Nephron (organoid): ENCODE results near the gene OGFOD3.
"Not testable (repeated sequence)": the region's sequence is repeated elsewhere in the genome, so short reads cannot be mapped to it uniquely, and the experiment has no call there.

Experiments used
- H3K27ac Mint-ChIP-seq, 3 experiments: 2 replicates each; pipeline ENCODE4 v1.8.0; 2020; ENCODE audit warnings: mixed read lengths in 3 of 3, mild to moderate bottlenecking in 2 of 3, moderate library complexity in 1 of 3
- H3K27me3 Mint-ChIP-seq: 2 replicates; pipeline ENCODE4 v1.8.0; 2021; ENCODE audit warnings: low read depth, mild to moderate bottlenecking, moderate library complexity, mixed read lengths
- H3K36me3 Mint-ChIP-seq: 2 replicates; pipeline ENCODE4 v1.8.0; 2020; ENCODE audit warnings: low read depth, mixed read lengths
- H3K4me1 Mint-ChIP-seq: 2 replicates; pipeline ENCODE4 v1.8.0; 2020; ENCODE audit warnings: mixed read lengths
- H3K4me3 Mint-ChIP-seq, 3 experiments: 2 replicates each; pipeline ENCODE4 v1.8.0; 2020; ENCODE audit warnings: mild to moderate bottlenecking in 3 of 3, mixed read lengths in 3 of 3, moderate library complexity in 2 of 3
- H3K9me3 Mint-ChIP-seq: 2 replicates; pipeline ENCODE4 v1.8.0; 2020; ENCODE audit warnings: mixed read lengths
- CTCF ChIP-seq, 3 experiments: fragments of 200-600 bp; sonication (generic); IDR thresholded peaks; one replicate each; pipeline ENCODE4 v1.5.0; 2021; ENCODE audit warnings: antibody characterized with exemption in 3 of 3; ENCODE audit not compliant: unreplicated experiment in 3 of 3

The OGFOD3 gene

GRCh38 chr17:82383411-82383810 is 35.0 kb downstream of the OGFOD3 start:
- H3K9me3 Mint-ChIP-seq: no peaks in the 10 kb centered on the region
- TF ChIP-seq CTCF (IDR thresholded peaks at IDR 0.05; ENCODE audit: unreplicated experiment in 3 of 3): no peak
- H3K4me3 Mint-ChIP-seq: peak overlapping the region in 1 of 3 experiments; percentile 61
- no peaks in the 10 kb centered on the region for H3K36me3 Mint-ChIP-seq
- peak overlapping the region in 2 of 3 experiments; percentile 80 to 82 for H3K27ac Mint-ChIP-seq
- peaks cover 38% of the 10 kb centered on the region for H3K4me1 Mint-ChIP-seq
- peaks cover 14% of the 10 kb centered on the region for H3K27me3 Mint-ChIP-seq

- Mint-ChIP-seq H3K4me1 (peaks cover 37% of the 10 kb centered on the region), H3K4me3 (no peak overlapping the region), H3K9me3 (no peaks in the 10 kb centered on the region), H3K27me3 (peaks cover 14% of the 10 kb centered on the region), H3K27ac (peak overlapping the region in 1 of 3 experiments; percentile 82), H3K36me3 (no peaks in the 10 kb centered on the region)
- TF ChIP-seq CTCF (IDR thresholded peaks at IDR 0.05; ENCODE audit: unreplicated experiment in 3 of 3): no peak
These were observed 35.5 kb downstream of the OGFOD3 start for GRCh38 chr17:82382933-82383255.

- not testable (repeated sequence) for H3K27ac Mint-ChIP-seq, H3K9me3 Mint-ChIP-seq, H3K4me3 Mint-ChIP-seq, H3K36me3 Mint-ChIP-seq
- peaks cover 14% of the 10 kb centered on the region for H3K27me3 Mint-ChIP-seq
- peaks cover 32% of the 10 kb centered on the region for H3K4me1 Mint-ChIP-seq
These were observed 36.0 kb downstream of the OGFOD3 start for GRCh38 chr17:82382220-82382932.

GRCh38 chr17:82381703-82382009 is 36.7 kb downstream of the OGFOD3 start:
- peak overlapping the region in 1 of 3 experiments; percentile 73 for H3K27ac Mint-ChIP-seq
- not testable (repeated sequence) for H3K36me3 Mint-ChIP-seq, H3K4me3 Mint-ChIP-seq, H3K9me3 Mint-ChIP-seq
- H3K4me1 Mint-ChIP-seq: peaks cover 29% of the 10 kb centered on the region
- H3K27me3 Mint-ChIP-seq: peaks cover 14% of the 10 kb centered on the region

- Mint-ChIP-seq H3K9me3 (no peaks in the 10 kb centered on the region), H3K27ac (peak overlapping the region in 2 of 3 experiments; percentile 72 to 73), H3K4me3 (peak overlapping the region in 1 of 3 experiments; percentile 17), H3K27me3 (peaks cover 14% of the 10 kb centered on the region), H3K4me1 (peaks cover 27% of the 10 kb centered on the region), H3K36me3 (no peaks in the 10 kb centered on the region)
- no peak for TF ChIP-seq CTCF (IDR thresholded peaks at IDR 0.05; ENCODE audit: unreplicated experiment in 3 of 3)
These were observed 37.3 kb downstream of the OGFOD3 start for GRCh38 chr17:82380860-82381702.

GRCh38 chr17:82378741-82379021 is 39.7 kb downstream of the OGFOD3 start:
- Mint-ChIP-seq H3K27ac (no peak overlapping the region), H3K27me3 (peaks cover 14% of the 10 kb centered on the region), H3K4me3 (no peak overlapping the region), H3K4me1 (peaks cover 22% of the 10 kb centered on the region), H3K9me3 (no peaks in the 10 kb centered on the region), H3K36me3 (no peaks in the 10 kb centered on the region)
- no peak for TF ChIP-seq CTCF (IDR thresholded peaks at IDR 0.05; ENCODE audit: unreplicated experiment in 3 of 3)
